Glutamatergic neuron (in vitro differentiated cells): ENCODE results near the gene ATP6V0E2. TPM values are rescaled to one million over a fixed set of nuclear protein-coding genes. Genes with fewer than 3 reads are reported as not detected.
"Not testable (repeated sequence)": the region's sequence is repeated elsewhere in the genome, so short reads cannot be mapped to it uniquely, and the experiment has no call there.

ENCODE experiments used
- DNase-seq: peaks from one replicate; pipeline ENCODE4 v3.0.0; 2022
- H3K27ac Mint-ChIP-seq: one replicate; pipeline ENCODE4 v1.8.0; 2020; ENCODE audit warnings: mild to moderate bottlenecking, mixed read lengths, inconsistent platforms; ENCODE audit not compliant: unreplicated experiment
- H3K27me3 Mint-ChIP-seq: one replicate; pipeline ENCODE4 v1.8.0; 2020; ENCODE audit warnings: mild to moderate bottlenecking, moderate library complexity, mixed read lengths, inconsistent platforms; ENCODE audit not compliant: unreplicated experiment
- H3K36me3 Mint-ChIP-seq: one replicate; pipeline ENCODE4 v1.8.0; 2020; ENCODE audit warnings: mild to moderate bottlenecking, mixed read lengths, inconsistent platforms; ENCODE audit not compliant: unreplicated experiment
- H3K4me1 Mint-ChIP-seq: one replicate; pipeline ENCODE4 v1.8.0; 2020; ENCODE audit warnings: mild to moderate bottlenecking, low read depth, mixed read lengths, inconsistent platforms; ENCODE audit not compliant: unreplicated experiment
- H3K4me3 Mint-ChIP-seq: one replicate; pipeline ENCODE4 v1.8.0; 2020; ENCODE audit warnings: mild to moderate bottlenecking, mixed read lengths, inconsistent platforms; ENCODE audit not compliant: unreplicated experiment
- H3K9me3 Mint-ChIP-seq: one replicate; pipeline ENCODE4 v1.8.0; 2020; ENCODE audit warnings: mild to moderate bottlenecking, moderate library complexity, mixed read lengths, inconsistent platforms; ENCODE audit not compliant: unreplicated experiment
- CTCF ChIP-seq: fragments of 200-600 bp; sonication (generic); IDR thresholded peaks from one replicate; pipeline ENCODE4 v1.5.0; 2021; ENCODE audit not compliant: partially characterized antibody, unreplicated experiment
- total RNA-seq: library from RNA; stranded (reverse); fragmentation: NEBNext Ultra II Directional; extraction: Animal tissue kit (Norgen Biotek cat#: 25700); gene quantifications from one replicate; pipeline ENCODE4 v1.2.1, GENCODE V29; 2021; ENCODE audit not compliant: unreplicated experiment

ATP6V0E2 gene
- total RNA-seq, 1 donor from 2014 or later = 67.6 TPM

GRCh38 chr7:149884016-149884415 lies 10.2 kb downstream of the ATP6V0E2 start:
- TF ChIP-seq CTCF = no peak
- Mint-ChIP-seq H3K9me3 (peaks cover 3% of the 10 kb centered on the region), H3K27ac (no peak overlapping the region), H3K4me1 (peaks cover 17% of the 10 kb centered on the region), H3K4me3 (no peak overlapping the region), H3K36me3 (peaks cover 6% of the 10 kb centered on the region), H3K27me3 (peaks cover 8% of the 10 kb centered on the region)
- DNase-seq = no peak

GRCh38 chr7:149884541-149884940 lies 10.8 kb downstream of the ATP6V0E2 start:
- Mint-ChIP-seq H3K27ac (no peak overlapping the region), H3K36me3 (peaks cover 6% of the 10 kb centered on the region), H3K4me3 (no peak overlapping the region), H3K27me3 (peaks cover 8% of the 10 kb centered on the region), H3K4me1 (peaks cover 15% of the 10 kb centered on the region), H3K9me3 (peaks cover 3% of the 10 kb centered on the region)
- DNase-seq = no peak
- no peak for TF ChIP-seq CTCF

- TF ChIP-seq CTCF = no peak
- Mint-ChIP-seq H3K9me3 (peaks cover 3% of the 10 kb centered on the region), H3K4me3 (no peak overlapping the region), H3K27ac (no peak overlapping the region), H3K27me3 (peaks cover 8% of the 10 kb centered on the region), H3K36me3 (peaks cover 6% of the 10 kb centered on the region), H3K4me1 (peaks cover 12% of the 10 kb centered on the region)
- DNase-seq = no peak
Measured at GRCh38 chr7:149885191-149886017, 11.6 kb downstream of the ATP6V0E2 start.

- no peak overlapping the region for H3K4me3 Mint-ChIP-seq
- TF ChIP-seq CTCF = no peak
- H3K36me3 Mint-ChIP-seq = peaks cover 6% of the 10 kb centered on the region
- no peak for DNase-seq
- peaks cover 6% of the 10 kb centered on the region for H3K27me3 Mint-ChIP-seq
- peaks cover 2% of the 10 kb centered on the region for H3K9me3 Mint-ChIP-seq
- no peak overlapping the region for H3K27ac Mint-ChIP-seq
- H3K4me1 Mint-ChIP-seq = peaks cover 10% of the 10 kb centered on the region
Measured at GRCh38 chr7:149886018-149886415, 12.2 kb downstream of the ATP6V0E2 start.

GRCh38 chr7:149887311-149887710 lies 13.5 kb downstream of the ATP6V0E2 start:
- Mint-ChIP-seq H3K9me3 (no peaks in the 10 kb centered on the region), H3K4me1 (peaks cover 10% of the 10 kb centered on the region), H3K4me3 (no peak overlapping the region), H3K27ac (no peak overlapping the region), H3K27me3 (peaks cover 2% of the 10 kb centered on the region), H3K36me3 (peaks cover 6% of the 10 kb centered on the region)
- no peak for DNase-seq
- TF ChIP-seq CTCF = no peak

- not testable (repeated sequence) for H3K27me3 Mint-ChIP-seq, H3K9me3 Mint-ChIP-seq, H3K4me3 Mint-ChIP-seq, DNase-seq, H3K27ac Mint-ChIP-seq, H3K4me1 Mint-ChIP-seq, H3K36me3 Mint-ChIP-seq
Measured at GRCh38 chr7:149890715-149891114, 16.9 kb downstream of the ATP6V0E2 start.

- DNase-seq, H3K4me3 Mint-ChIP-seq, H3K27ac Mint-ChIP-seq, H3K27me3 Mint-ChIP-seq, H3K36me3 Mint-ChIP-seq, H3K4me1 Mint-ChIP-seq, H3K9me3 Mint-ChIP-seq: not testable (repeated sequence)
Measured at GRCh38 chr7:149894957-149895356, 21.2 kb downstream of the ATP6V0E2 start.
